Left hindlimb (tissue), 1 donor: ENCODE results near the gene EYS.

Experiments
- DNase-seq: peaks from one replicate; pipeline ENCODE4 v3.0.0-alpha.2; 2018

EYS gene

DNA sequence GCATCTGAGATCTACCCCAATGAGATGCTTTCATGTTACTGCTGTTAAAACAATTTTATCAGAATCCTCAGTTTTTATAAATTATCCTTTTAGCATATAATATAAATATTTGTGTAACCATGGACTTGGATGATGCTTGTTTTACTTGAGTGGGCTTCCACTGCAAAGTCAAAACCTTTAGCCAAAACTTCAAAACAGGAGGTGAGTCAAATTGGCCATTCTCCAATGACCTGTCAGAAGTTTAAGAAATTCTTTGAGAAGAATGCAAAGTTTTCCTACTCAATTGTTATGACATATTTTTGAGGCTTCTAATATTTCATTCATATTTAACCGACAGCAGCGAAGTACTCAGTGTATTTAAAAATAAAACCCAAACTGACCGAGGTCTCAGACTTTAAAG, 507.9 kb downstream of the EYS start:
- no peak for DNase-seq

DNA sequence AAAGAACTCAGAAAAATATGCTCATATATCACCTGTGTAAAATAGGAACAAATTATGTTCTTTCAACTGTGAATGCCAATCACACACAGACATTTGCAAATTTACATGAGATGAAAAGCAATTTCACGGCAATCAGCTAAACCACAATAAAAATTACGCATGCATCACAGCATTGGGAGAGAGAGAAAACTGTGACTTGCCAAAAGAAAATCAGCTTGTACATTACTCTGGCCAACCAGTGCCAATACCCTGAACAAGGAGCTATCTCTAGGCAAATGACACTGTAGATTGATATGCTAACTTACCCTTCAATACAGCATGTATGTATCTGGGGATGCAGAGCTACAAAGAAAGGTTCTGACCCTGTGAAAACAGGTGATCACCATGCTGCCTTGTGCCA, 515.6 kb downstream of the EYS start:
- no peak for DNase-seq

DNA sequence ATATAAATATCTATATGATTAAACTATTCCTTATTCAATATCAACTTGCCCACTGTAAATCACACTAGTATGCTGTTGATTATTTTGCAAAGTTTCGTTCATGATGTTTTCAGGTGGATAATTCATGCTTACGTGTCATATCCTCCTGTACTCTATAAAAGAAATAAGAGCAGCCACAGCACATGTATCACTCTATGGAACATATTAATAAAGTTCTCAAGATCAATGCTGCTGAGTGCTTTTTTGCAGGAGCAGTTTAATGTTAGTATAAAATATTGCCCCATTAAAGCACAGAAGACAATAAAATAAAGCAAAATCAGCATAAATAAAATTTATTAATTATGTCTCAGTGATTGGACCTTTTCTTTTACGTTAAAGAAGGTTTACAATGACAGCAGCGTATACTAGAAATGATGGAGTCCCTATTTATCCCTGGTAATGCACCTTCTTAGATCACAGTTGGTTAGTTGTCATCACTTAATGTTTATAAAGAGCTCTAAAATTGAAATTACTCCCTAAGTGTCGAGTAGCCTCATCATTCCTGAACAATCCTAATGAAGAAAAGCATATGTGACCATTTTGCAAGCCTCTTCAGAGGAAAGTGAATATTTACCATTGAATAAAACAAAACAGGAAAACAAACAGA, 517.7 kb downstream of the EYS start:
- DNase-seq: no peak

DNA sequence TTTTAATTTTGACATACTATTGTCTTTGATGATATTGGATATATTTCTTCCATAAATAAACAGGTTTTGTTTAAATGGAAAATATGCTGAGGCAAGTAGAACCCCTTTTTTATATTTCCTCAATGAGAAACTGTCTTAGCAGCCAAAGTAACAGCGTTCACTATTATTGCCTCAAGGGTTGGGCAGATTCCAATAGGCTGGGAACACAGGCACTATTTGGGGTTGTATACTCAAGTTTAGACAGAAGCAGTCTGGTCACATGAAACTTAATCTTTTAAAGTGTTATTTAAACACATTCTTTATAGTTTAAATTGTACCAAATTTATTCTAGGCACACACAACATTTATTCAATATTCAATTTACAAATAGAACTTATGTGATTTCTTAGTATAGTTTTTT, 520.2 kb downstream of the EYS start:
- DNase-seq: no peak

DNA sequence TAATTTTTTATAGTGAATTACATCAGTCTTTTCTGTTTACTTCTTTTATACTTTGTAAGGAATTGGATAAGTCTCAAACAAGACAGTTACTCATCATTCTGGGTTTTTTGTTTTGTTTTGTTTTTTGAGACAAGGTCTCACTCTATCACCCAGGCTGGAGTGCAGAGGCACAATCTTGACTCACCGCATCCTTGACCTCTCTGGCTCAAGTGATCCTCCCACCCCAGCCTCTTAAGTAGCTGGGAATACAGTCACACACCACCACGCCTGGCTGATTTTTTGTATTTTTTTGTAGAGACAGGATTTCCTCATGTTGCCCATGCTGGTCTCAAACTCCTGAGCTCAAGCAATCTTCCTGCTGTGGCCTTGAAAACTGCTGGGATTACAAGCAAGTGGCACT, 524.3 kb downstream of the EYS start:
- DNase-seq: no peak

DNA sequence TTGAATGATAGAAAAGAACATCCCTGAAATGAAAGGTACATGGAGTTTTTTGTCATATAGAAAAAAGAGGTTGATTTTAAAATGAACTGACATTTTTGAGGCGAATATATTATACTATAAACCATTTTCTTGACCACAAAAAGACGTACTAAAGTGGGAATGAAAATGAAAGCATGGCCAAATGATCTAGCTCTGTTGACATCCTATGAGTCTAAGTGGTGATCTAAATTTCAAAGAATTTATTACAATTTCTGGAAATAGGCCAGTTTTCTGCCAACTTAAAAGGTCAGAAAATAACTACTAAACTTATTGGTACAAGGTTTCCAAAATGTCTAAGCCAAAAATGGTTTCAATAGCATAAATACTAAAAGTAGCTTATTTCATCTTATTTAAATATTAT, 536.8 kb downstream of the EYS start:
- no peak for DNase-seq

DNA sequence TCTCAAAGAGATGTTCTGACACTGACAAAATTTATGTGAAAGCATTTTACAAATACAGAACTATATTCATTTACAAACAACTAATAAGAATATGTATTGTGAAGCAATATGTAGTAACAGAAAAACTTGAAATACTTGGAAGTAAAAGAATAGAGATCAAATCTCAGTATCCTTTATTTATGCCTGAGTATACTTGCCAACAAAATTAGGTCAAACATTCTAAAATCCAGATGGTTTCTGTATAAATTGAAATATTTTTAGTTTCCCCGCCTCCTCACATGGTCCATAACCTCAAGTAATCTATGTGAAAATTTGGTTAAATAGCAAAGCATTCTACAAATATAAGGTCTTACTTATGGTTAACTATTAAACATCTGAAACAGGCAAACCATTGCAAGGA, 545.4 kb downstream of the EYS start:
- no peak for DNase-seq

DNA sequence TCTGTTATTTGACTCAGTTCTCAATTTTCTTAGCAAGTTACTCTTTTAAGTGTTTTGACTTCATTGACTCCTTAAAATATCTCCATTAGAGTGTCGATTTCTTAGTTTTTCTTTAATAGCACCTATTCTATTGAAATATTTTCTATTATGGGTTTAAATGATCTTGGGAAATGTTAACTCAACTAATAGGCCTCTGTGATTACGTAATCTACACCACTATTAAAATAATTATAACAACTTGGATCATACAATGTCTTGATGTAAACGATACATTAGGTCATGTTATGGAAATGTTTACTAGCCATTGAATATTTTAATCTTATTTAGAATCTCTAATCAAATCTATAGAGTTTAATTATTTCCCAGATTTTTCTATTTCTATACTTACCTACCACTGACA, 550.0 kb downstream of the EYS start:
- no peak for DNase-seq

DNA sequence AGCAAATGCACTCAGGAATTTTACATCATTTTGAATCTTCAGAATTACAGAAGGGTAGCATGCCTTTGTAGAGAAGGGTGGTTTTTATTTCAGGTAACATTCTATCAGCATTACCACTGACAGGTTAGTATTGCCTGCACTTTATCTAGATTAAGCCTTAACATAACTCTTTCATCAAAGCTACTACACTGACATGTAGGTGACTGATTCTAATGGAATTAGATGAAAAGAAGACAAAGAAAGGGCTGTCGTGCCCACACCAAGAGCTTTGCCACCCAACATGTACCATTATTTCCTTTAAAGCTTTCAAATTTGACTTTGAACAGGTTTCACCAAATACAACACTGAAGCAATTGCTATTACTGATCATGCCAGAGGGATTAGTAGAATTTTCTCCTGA, 551.9 kb downstream of the EYS start:
- DNase-seq: no peak

DNA sequence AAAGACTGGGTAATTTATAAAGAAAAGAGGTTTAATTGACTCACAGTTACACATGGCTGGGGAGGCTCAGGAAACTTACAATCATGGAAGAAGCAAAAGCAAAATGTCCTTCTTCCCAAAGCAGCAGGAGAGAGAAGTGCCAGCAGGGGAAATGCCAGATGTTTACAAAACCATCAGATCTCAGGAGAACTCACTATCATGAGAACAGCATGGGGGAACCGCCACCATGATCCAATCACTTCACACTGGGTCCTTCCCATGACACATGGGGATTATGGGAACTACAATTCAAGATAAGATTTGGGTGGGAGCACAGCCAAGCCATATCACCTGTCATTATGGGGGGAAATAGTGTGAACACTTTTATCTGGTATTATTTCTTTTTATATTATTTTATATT, 557.2 kb downstream of the EYS start:
- no peak for DNase-seq

DNA sequence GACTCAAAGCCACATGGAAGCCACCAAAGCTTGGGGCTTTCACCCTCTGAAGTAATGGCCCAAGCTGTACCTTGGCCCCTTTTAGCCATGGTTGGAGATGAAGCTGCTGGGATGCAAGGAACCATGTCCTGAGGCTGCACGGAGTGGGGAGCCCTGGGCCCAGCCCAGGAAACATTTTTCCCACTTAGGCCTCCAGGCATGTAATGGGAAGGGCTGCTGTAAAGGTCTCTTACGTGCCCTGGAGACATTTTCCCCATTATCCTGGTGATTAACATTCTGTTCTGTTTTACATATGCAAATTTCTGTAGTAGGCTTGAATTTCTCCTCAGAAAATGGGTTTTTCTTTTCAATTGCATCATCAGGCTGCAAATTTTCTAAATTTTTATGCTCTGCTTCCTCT, 558.2 kb downstream of the EYS start:
- no peak for DNase-seq

DNA sequence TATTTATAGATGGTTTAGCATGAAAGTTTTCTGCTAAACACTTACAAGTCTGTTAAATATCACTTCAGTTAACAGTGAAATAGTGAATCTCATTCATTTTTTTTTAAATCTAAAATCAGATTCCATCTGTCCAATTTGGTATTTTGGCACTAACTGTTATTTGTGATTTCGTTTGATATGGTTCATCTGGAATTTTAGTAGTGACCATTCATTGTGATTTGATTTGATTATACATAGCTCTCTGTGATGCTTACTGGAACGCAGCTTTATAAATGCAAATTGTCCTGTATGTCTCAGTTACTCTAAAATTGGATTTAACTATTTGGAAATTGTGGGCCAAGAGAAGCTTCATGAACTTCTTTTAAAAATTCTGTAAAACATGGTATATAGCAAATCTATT, 571.5 kb downstream of the EYS start:
- DNase-seq: no peak

DNA sequence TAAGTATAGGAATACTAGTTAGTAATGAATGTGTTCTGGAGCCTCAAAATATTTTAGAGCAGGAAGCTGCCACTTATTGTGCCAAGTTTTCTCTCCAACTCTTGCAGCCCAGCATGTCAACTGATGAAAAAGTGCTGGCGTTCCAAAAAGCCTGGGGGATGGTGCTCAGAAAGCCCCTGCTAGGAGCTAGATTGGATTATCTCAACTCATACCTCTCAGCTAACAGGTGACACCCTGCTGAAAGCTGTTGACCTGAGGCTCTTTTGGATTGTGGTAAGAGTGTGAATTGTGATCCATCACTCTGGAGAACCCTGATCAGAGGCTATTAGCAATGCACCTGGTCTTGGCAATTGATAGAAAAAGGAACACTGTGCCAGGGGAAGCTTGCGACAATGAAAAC, 580.4 kb downstream of the EYS start:
- no peak for DNase-seq

DNA sequence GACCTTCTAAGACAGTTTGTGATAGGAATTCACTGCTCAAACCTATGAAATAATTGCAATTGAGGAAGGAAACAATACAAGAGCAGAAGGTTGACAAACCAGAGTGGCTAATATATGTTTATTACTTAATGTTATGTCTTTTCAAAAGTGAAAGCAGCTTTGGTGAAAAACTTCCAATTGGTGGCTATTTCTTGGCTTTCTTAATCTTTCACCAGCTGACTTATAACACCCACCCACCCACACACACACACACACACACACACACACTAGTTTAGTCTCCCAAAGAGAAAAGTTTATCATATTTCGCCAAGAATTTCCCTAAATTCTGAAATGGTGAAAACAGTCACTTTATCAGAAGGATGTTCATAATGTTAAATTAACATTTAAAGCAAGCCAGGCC, 583.5 kb downstream of the EYS start:
- DNase-seq: no peak

DNA sequence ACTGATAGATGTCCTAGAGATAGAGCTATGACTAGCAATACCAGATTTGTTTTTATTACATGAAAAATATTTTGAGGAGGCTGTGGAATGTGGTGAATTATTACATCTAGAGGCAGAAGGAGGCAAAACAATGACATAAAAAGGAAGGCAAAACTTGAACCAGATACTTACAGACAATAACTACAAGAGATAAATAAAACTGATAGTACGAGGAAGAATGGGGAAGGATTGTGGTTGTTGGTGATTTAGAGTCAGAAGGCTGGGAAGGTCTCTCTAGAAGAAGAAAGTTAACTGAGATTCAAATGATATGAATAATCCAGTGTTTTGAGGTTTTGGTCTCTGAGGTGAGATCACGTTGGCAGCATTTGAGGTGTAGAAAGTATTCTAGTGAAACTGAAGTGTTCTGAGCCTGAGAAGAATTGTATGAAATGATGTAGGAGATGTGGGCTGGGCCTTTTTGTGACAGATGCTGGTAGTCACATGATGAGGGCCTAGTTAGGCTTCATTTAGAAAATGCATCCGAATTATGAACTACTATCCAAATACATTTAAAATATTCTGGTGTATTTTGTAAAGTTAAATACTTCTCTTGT, 589.1 kb downstream of the EYS start:
- no peak for DNase-seq

DNA sequence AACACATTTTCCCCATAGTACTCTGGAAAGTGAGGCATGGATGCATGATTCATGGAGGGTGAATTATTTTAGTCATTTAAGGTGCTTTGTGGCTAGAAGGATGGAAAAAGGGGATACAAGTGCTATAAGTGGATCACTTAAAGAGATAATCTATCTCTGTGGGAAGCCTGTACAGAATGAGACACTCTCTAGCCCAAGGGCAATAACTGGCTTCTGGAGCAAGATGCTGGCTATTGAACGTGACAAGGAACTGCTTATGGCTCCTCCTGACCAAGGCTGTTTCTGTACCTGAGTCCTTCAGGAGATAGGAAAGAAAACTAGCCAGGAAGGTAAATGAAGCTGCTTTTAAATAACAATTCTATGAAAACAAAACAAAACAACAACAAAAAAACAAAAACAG, 590.7 kb downstream of the EYS start:
- no peak for DNase-seq

DNA sequence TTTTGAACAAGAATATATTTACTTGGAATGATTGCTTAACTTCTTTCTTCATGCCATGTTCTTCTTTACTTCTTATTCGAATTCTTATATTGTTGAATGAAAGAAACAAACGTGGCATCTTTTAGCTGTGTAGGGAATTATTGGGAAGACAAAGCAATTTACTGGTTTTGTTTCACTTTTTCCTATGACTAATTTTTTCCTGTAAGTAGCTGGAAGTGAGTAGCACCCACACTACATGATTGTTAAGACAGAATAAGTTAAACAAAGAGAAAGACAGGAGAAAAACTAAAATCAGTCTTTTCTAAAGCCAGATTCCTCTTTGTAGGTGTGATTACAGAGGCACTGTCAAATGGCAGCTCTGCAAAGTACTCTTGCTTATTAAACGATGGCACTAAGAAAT, 593.4 kb downstream of the EYS start:
- DNase-seq: no peak

DNA sequence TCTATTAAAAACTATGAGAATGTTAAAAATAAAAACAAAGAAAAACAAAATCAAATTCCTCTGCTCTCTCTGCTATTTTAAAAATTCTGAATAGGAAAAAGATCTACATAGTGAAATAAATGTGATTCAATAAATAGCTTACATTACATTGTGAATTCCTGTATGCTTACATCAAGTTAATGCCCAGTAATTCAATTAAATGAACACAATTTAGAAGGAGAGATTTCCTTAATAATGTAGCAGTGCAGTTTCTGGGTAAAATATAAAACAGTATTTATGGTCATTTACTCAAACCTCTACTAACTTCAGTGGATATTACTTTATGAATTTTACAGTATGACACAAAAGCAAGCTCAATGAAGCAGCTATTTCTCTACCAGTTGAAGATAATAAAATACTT, 594.6 kb downstream of the EYS start:
- DNase-seq: no peak

DNA sequence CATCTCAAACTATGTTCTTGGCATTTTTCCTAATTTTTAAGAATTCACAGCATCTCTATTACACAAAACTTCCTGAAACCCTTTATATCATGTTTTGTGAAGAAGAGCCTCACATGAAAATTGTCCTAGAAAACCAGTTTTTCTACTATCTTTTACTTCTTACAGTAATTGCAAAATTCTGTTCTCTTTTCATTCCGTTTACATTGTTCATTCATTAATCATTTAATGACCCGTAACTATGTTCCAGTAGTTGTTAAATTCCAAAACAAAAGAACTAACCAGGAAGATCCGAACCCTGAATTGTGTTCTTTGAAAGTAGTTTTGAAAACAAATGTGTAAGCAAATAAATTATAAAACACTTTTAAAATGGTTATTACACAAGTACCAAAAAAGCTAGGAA, 597.0 kb downstream of the EYS start:
- no peak for DNase-seq

DNA sequence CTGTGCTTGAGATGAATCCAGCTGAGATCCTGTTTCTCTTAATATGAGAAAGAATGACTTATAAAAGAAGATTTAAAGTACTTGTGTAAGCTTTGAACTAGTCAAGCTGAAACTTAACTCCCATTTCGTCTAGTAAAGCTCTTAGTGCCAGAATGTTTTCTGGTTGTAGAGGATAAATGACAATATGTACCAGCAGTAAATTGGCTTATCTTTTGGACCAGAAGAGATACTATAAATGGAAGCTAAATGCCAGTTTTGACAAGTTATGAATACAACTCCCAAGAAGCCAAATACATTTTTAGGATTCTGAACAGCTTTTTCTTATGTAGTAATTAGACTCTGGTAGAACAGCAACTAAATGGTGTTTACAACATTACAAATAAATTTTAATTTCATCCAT, 608.7 kb downstream of the EYS start:
- no peak for DNase-seq

DNA sequence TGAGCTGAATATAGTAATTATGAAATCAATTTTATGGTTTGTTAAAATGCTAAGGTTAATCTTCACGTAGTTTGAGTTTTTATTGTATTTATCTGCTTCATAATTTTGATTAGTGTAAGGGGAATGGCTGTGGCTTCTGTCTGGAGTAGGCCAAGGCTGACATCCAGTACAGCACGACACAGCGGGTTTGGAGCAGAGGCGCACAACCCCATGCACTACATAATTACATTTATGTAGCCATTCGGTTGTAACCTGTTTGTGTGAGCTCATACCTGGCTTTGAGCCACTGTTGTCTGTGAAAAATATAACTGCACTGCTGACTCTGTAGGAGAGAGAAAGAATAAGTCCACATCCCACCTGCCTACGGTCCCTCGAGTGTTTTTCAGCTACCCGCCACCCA, 615.5 kb downstream of the EYS start:
- no peak for DNase-seq

DNA sequence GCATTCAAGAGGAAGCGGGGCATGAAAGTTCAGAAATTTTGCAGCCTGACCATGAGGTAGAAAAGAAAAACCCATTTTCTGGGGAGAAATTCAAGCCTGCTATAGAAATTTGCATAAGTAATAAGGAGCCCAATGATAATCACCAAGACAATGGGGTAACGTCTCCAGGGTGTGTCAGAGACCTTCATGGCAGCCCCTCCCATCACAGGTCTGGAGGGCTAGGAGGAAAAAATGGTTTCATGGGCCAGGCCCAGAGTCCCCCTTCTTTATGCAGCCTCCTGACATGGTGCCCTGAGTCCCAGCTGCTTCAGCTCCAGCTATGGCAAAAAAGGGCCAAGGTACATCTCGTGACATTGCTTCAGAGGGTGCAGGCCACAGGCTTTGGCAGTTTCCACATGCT, 618.5 kb downstream of the EYS start:
- no peak for DNase-seq

DNA sequence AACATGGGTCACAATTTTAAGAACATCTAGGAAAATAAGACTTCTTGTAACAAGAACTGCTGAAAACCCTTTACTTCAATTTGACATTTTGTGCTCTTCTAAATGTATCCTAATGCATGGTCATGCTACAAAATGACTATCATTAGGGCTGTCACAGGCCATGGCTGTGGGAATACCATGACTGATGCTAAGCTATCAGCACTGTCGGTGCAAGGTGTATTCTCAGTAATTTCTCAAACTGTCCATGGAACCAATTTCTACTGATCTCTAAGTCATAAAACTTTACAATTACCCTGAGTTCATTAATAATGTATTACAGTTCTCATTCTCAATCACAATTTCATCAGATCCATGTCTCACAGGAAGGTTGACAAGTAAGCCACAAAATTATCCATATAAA, 625.3 kb downstream of the EYS start:
- no peak for DNase-seq

DNA sequence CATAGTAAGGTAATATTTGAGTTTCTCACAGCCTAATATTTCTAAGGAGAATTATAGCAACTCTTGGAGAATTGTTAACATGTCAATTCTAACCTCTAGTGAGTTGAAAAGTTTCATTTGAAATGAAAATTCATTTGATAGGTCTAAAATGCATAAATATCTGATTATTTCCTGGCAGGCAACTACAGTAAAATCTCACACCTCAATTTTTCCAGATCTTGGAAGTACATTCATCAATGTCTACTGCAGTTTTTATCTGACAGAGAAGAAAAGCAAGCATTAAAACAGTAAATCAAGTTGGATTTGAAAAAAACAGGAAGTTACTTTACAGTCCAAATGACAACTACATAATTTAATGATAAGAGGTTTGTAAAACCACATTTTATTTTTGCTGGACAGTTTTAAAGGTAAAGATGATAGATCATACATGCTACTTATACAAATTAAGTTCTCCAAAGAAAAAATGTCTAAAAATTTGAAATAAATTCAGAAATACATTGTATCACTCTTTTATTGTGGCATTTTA, 631.3 kb downstream of the EYS start:
- DNase-seq: no peak

DNA sequence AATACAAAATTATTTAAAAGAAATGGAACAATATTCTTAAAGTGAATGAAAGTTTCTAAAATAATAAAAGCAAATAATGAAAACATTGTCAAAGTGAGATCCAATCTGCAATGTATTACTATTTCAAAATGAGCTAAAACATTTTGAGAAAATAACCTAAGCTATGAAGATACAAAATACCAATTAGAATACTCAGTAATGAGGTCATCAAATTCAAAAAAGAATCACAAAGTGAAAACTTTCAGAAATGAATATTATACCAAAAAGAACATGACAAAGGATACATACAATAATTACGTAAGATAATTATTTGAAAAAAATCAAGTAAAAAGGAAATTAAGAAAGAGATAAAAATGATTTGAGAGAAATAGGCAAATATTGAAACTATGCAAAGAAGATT, 634.5 kb downstream of the EYS start:
- DNase-seq: no peak
